NCI-H510A treated with DMSO at 0.1 percent for 48 hours (cell line): ENCODE measurements around the gene CTNNA2.

Experiments
- DNase-seq: peaks from one replicate; lab custom pipeline; 2025; lab: John Stamatoyannopoulos, UW

The CTNNA2 gene

GRCh38 chr2:80549901-80550300 is 1037.0 kb downstream of the CTNNA2 start:
- DNase-seq: no peak

- no peak for DNase-seq
Observed at GRCh38 chr2:80560326-80560725, 1047.5 kb downstream of the CTNNA2 start.

- DNase-seq: no peak
Observed at GRCh38 chr2:80568011-80568410, 1055.2 kb downstream of the CTNNA2 start.

- no peak for DNase-seq
Observed at GRCh38 chr2:80573167-80573566, 1060.3 kb downstream of the CTNNA2 start.

- DNase-seq: peak; percentile 1
Observed at GRCh38 chr2:80573950-80574349, 1061.1 kb downstream of the CTNNA2 start.

- no peak for DNase-seq
Observed at GRCh38 chr2:80579756-80580155, 1066.9 kb downstream of the CTNNA2 start.

GRCh38 chr2:80591233-80591632 is 1078.4 kb downstream of the CTNNA2 start:
- no peak for DNase-seq

- DNase-seq: no peak
Observed at GRCh38 chr2:80592106-80592505, 1079.3 kb downstream of the CTNNA2 start.

- DNase-seq: no peak
Observed at GRCh38 chr2:80610108-80610507, 1097.3 kb downstream of the CTNNA2 start.

- DNase-seq: no peak
Observed at GRCh38 chr2:80621656-80622055, 1108.8 kb downstream of the CTNNA2 start.

- DNase-seq: no peak
Observed at GRCh38 chr2:80624062-80624461, 1111.2 kb downstream of the CTNNA2 start.

- DNase-seq: no peak
Observed at GRCh38 chr2:80634590-80634989, 1121.7 kb downstream of the CTNNA2 start.

GRCh38 chr2:80638783-80639182 is 1125.9 kb downstream of the CTNNA2 start:
- no peak for DNase-seq

GRCh38 chr2:80642465-80642864 is 1129.6 kb downstream of the CTNNA2 start:
- DNase-seq: no peak

GRCh38 chr2:80643598-80643997 is 1130.7 kb downstream of the CTNNA2 start:
- DNase-seq: no peak

- DNase-seq: no peak
Observed at GRCh38 chr2:80651435-80651834, 1138.6 kb downstream of the CTNNA2 start.

GRCh38 chr2:80655265-80655664 is 1142.4 kb downstream of the CTNNA2 start:
- DNase-seq: no peak

GRCh38 chr2:80670763-80671162 is 1157.9 kb downstream of the CTNNA2 start:
- peak; percentile 2 for DNase-seq

- no peak for DNase-seq
Observed at GRCh38 chr2:80687524-80687923, 1174.7 kb downstream of the CTNNA2 start.

- no peak for DNase-seq
Observed at GRCh38 chr2:80689106-80689505, 1176.3 kb downstream of the CTNNA2 start.
